AG04450 (cell line): ENCODE data around the gene CDK14. TPM values are rescaled to one million over a fixed set of nuclear protein-coding genes. Genes with fewer than 3 reads are reported as not detected.
"Not testable (repeated sequence)": the region's sequence is repeated elsewhere in the genome, so short reads cannot be mapped to it uniquely, and the experiment has no call there.

Experiments
- CTCF ChIA-PET: fragments of 300-600, 350-600 bp; formaldehyde crosslinking; extraction: SDS; loops from one replicate; lab custom pipeline; 2022; ENCODE audit warnings: antibody characterized with exemption, inconsistent platforms; lab: Charles Lee
- POLR2A ChIA-PET: fragments of 350-600 bp; formaldehyde crosslinking; extraction: SDS; loops from one replicate; lab custom pipeline; 2021; ENCODE audit warnings: antibody characterized with exemption, inconsistent platforms; lab: Yijun Ruan, JAX
- DNase-seq: peaks from one replicate; pipeline ENCODE4 v3.0.0-alpha.2; 2011; ENCODE audit warnings: low read depth, low spot score
- H3K27ac ChIP-seq: one replicate; pipeline ENCODE4 v1.5.1; 2012; ENCODE audit warnings: low read depth, low read length, control low read depth
- H3K27me3 ChIP-seq: one replicate; pipeline ENCODE4 v1.6.0; 2012; ENCODE audit warnings: low read length; ENCODE audit not compliant: control insufficient read depth, insufficient read depth
- H3K4me3 ChIP-seq: 2 replicates; pipeline ENCODE4 v1.5.1; 2011; ENCODE audit warnings: mild to moderate bottlenecking, low read depth, low read length, control low read depth
- H3K9me3 ChIP-seq: 2 replicates; pipeline ENCODE4 v1.5.1; 2012; ENCODE audit warnings: low read length; ENCODE audit not compliant: control insufficient read depth, insufficient read depth
- CTCF ChIP-seq: IDR thresholded peaks from 2 replicates; pipeline ENCODE4 v1.5.1; 2011; ENCODE audit warnings: low read depth, low read length, control low read depth, inconsistent platforms
- polyA plus RNA-seq: library from polyadenylated mRNA; depleted of rRNA; stranded (reverse); fragments of >200 nt; gene quantifications from 2 replicates; pipeline ENCODE4 v1.2.3, GENCODE V29; 2011

The CDK14 gene
- polyA plus RNA-seq, 1 experiment: 28.4 TPM

DNA sequence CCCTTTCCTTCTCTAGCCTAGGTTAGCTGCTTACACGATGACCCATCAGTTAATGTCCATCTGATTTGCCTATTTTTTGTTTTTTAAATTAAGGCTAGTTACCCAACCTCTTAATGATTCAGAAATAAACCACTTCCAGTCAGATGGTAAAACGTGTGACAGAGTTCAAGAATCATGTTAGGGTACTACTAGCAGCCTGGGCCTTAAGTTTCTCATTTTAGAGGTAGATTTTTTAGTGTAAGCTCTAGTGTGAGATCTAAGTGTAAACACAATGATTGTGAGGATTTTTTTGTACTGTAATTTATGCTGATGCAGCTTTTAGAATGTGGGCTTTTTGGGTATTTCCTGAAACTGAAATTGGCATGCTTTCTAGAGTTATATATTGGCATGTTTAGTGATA lies 130.0 kb downstream of the CDK14 start:
- H3K27ac ChIP-seq: no peak overlapping the region
- ChIA-PET CTCF (interaction anchor here (0.6 to 1.2 kb wide), 2 partner anchors 10 to 16 kb away, joined by 3 read pairs; no protein-coding TSS in a partner anchor), POLR2A (interaction anchor here (0.7 kb wide), 1 partner anchor 33 kb away, joined by 3 read pairs; no protein-coding TSS in a partner anchor)
- H3K4me3 ChIP-seq: no peak overlapping the region
- H3K27me3 ChIP-seq: no peaks in the 10 kb centered on the region
- TF ChIP-seq CTCF: no peak
- DNase-seq: no peak
- H3K9me3 ChIP-seq: no peaks in the 10 kb centered on the region

DNA sequence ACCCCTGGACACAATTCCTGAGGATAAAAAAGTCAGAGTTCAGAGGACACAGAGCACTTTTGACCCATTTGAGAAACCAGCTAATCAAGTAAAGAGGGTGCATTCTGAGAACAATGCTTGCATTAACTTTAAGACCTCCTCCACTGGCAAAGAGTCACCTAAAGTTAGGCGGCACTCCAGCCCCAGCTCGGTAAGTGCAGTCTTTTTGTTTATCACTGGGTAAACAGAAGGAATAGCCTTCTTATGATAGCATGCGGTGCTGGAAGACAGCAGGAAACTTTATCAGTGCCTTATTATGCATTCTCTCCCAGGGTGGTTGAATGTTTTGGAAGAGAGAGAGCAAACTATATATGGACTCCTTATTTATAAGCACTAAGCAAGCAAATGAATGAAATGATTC lies 130.5 kb downstream of the CDK14 start:
- no peak for TF ChIP-seq CTCF
- peak overlapping the region; percentile 32 for H3K27ac ChIP-seq
- no peak overlapping the region for H3K4me3 ChIP-seq
- ChIA-PET POLR2A (interaction anchor here (0.7 kb wide), 1 partner anchor 33 kb away, joined by 3 read pairs; no protein-coding TSS in a partner anchor), CTCF (interaction anchor here (0.6 to 1.2 kb wide), 2 partner anchors 10 to 16 kb away, joined by 3 read pairs; no protein-coding TSS in a partner anchor)
- no peaks in the 10 kb centered on the region for H3K27me3 ChIP-seq
- no peak for DNase-seq
- H3K9me3 ChIP-seq: no peaks in the 10 kb centered on the region

GRCh38 chr7:90727412-90727811 lies 131.3 kb downstream of the CDK14 start:
- ChIA-PET POLR2A (no interaction called here), CTCF (no interaction called here)
- no peak for DNase-seq
- H3K27me3 ChIP-seq: no peaks in the 10 kb centered on the region
- no peak overlapping the region for H3K27ac ChIP-seq
- TF ChIP-seq CTCF: no peak
- H3K9me3 ChIP-seq: no peaks in the 10 kb centered on the region
- no peak overlapping the region for H3K4me3 ChIP-seq

DNA sequence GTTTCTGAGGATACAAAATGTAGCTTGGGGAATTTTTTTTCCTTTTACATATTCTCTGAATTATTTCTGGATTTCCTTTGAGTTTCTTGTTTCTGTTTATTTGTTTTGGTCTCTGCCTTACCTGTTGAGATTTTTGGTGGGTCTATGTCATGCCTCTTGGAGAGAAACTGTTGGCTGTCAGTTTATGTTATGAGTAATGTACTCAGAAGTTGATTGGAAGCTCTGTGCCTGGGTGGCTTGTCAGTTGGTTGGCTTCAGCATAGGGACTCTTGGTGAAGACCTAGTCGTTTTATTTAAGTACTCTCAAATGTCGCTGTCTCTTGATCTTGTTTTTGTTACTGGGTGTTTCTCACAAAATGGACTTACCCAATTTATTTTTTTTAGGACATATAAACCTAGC lies 132.4 kb downstream of the CDK14 start:
- no peaks in the 10 kb centered on the region for H3K27me3 ChIP-seq
- DNase-seq: no peak
- CTCF ChIA-PET: interaction anchor here (0.8 kb wide), 1 partner anchor 1717 kb away, joined by 4 read pairs; no protein-coding TSS in a partner anchor
- no peak for TF ChIP-seq CTCF
- H3K4me3 ChIP-seq: no peak overlapping the region
- H3K27ac ChIP-seq: no peak overlapping the region
- POLR2A ChIA-PET: no interaction called here
- H3K9me3 ChIP-seq: no peaks in the 10 kb centered on the region

GRCh38 chr7:90735611-90736280 lies 139.6 kb downstream of the CDK14 start:
- H3K27me3 ChIP-seq, CTCF ChIA-PET, H3K4me3 ChIP-seq, H3K27ac ChIP-seq, H3K9me3 ChIP-seq, DNase-seq, POLR2A ChIA-PET: not testable (repeated sequence)
